GM18498 (cell line): Measurements from ENCODE around the gene RIN1.

Source experiments
- ATAC-seq: cut with Tn5 transposase; IDR thresholded peaks from one replicate; pipeline ENCODE4 v1.9.1; 2021; ENCODE audit warnings: mild to moderate bottlenecking, moderate library complexity; ENCODE audit not compliant: unreplicated experiment

Gene RIN1

DNA sequence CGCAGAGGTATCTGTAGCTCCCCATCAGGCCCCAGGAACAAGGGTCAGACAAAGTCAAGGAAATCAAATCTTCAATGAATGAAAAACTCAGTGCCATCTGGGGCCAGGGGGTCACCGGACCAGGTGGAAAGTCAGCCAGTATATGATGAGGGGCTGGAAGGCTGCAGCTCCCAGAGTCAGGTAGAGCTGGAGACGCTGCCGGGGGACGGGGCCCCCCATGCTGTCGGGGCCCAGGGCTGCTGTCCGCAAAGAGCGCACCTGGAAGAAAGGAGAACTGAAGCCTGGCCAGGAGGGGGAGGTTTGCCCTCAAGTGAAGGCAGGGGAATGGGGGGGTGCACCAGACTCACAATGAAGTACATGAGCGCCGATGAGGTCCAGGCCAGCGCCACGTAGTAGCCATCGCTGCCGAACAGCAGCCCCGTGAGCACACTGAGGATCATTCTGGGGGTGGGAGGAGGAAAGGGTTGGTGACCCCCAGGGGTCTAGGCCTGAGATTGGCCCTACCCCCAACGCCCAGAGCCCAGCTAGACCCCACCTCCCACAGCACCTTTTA is 51.6 kb downstream of the RIN1 start:
- no peak for ATAC-seq

- no peak for ATAC-seq
These were observed 52.7 kb downstream of the RIN1 start for GRCh38 chr11:66283461-66284105.

DNA sequence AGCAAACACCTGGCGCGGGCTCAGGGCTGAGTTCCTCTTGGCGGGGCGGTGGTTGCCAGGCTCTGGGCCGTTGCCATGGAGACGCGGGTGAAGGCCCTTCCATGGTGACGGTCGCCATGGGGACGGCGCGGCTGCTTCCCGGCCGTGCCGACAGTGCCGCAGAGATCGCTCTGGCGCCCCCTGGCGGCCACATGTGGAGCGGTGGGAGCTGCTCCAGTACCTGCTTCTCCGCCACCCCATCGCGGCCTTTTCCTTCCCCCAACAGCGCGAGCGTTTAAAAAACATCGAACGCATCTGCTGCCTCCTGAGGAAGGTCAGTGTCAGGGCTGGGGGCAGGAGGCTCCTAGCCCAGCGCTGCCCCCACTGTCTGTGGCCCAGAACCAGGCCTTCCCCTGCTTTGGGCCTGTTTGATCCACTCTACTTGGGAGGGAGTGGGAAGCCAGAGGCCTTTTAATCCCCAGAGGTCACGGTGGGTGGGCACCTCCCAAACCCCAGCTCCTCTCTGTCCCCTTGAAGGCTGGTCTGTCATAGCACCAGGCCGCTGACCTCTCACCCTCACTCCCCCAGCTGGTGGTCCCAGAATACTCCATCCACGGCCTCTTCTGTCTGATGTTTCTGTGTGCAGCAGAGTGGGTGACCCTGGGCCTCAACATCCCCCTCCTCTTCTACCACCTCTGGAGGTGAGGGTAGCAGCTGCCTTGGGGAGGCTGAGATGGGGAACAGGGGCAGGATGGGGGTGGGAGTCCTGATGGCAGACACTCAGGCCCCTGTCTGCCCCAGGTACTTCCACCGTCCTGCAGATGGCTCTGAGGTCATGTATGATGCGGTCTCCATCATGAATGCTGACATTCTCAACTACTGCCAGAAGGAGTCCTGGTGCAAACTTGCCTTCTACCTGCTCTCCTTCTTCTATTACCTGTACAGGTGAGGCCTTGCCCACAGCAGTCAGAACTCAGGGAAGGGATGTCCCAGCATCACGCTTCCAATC is 53.5 kb downstream of the RIN1 start:
- ATAC-seq = peak; percentile 75
